Measurements from ENCODE around the gene XXYLT1.

XXYLT1 gene

GRCh38 chr3:195025884-195026200 is 245.1 kb downstream of the XXYLT1 start:
- DNase-seq (ENCODE audit: low read depth): no peak

GRCh38 chr3:195025056-195025883 is 245.7 kb downstream of the XXYLT1 start:
- DNase-seq (ENCODE audit: low read depth): no peak

GRCh38 chr3:195023989-195024388 is 247.0 kb downstream of the XXYLT1 start:
- no peak for DNase-seq (ENCODE audit: low read depth)

DNA sequence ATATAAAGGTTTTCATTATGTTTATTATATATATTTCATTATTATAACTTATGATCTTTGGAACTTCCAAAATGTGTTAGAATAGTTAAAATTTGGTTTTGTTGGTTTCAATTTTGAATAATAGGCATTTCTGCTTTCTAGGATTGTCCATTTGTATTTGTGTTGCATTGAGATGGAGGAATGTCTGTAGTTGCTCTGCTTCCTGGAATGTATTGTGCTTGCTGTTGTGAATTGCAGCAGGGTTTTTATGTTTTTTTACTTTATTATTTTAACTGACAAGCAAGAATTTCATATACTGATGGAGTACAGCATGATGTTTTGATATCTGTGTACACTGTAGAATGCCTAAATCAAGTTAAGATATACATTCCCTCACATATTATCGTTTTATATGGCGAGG is 247.4 kb downstream of the XXYLT1 start:
- no peak for DNase-seq (ENCODE audit: low read depth)

DNA sequence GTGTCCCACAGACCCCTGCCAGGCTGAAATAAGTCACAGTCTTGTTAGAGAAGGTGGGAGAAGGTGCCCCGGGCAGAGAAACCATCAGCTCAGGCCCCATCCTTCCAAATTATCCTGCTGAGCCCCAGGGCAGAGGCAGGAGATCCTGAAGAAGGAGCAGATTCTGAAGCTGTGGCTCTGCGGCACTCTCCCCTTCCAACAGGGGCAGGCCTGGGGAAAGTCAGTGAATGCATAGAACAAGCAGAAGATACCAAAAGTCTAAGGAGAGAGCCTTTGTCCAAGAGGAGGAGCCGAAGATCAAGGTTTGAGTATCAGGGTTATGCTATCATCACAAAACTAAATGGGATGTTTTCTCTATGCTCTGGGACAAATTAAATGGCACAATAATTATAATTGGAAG is 249.3 kb downstream of the XXYLT1 start:
- DNase-seq (ENCODE audit: low read depth): no peak

- DNase-seq (ENCODE audit: low read depth): no peak
These were observed 250.0 kb downstream of the XXYLT1 start for GRCh38 chr3:195020921-195021320.

DNA sequence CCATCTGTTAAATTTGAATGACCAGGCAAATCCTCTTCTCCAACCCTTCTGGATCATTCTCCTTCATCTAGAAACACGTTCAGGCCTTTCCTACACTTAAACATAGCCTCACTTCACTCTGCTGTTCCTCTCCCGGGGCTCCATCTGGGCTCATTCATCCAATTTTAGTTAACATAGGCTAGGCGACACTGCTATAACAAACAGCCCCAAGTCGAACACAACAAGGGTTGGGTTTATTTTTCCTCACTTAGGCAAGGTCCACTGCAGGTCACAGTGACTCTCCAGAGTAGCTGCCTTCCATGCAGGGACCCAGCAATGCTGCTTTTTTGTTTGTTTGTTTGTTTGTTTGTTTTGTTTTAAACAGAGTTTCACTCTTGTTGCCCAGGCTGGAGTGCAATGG is 250.8 kb downstream of the XXYLT1 start:
- no peak for DNase-seq (ENCODE audit: low read depth)

DNA sequence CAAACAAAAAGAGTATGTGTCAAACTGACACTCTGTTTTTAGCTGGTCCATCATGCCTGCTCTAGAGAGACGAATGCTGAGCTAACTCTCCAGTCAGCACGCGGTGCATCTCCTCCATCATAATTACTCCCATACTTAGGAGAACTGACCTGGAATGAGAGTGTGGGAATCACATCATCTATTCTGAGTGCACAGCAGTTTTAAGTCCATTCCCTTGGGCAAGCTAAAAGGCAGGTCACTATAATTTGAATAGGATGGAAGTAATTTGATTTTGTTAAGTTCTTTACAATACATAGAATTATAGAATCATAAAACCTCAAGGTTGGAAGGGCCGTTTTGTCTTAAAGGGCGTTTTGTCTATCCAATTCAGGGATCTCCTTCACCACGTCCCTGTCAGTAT is 251.6 kb downstream of the XXYLT1 start:
- DNase-seq (ENCODE audit: low read depth): no peak

Measured in ELR (cell line).